HG02938 (cell line): ENCODE data around the gene IFNL2.
"Not testable (repeated sequence)": the region's sequence is repeated elsewhere in the genome, so short reads cannot be mapped to it uniquely, and the experiment has no call there.

Experiments used
- ATAC-seq: cut with Tn5 transposase; IDR thresholded peaks from one replicate; pipeline ENCODE4 v1.9.1; 2021; ENCODE audit warnings: mild to moderate bottlenecking, moderate library complexity; ENCODE audit not compliant: unreplicated experiment

IFNL2 gene

DNA sequence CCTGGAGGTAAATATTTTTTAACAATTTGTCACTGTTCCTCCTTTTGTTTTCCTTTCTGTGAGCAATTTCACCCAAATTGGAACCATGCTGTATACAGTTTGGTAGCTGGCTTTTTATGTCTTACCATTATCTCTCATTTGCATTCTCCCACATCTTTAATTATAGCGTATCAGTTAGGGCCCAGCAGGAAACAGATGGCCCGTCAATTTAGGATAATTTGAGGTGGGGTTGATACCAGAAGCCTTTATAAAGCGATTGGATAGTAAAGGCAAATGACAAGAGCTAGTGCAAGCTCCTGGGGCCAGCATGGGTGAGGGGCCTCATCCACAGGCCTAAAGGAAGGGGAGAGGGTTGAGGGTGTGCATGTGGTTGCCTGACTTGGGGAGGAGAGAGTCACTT lies 15.7 kb upstream of the IFNL2 start:
- no peak for ATAC-seq

DNA sequence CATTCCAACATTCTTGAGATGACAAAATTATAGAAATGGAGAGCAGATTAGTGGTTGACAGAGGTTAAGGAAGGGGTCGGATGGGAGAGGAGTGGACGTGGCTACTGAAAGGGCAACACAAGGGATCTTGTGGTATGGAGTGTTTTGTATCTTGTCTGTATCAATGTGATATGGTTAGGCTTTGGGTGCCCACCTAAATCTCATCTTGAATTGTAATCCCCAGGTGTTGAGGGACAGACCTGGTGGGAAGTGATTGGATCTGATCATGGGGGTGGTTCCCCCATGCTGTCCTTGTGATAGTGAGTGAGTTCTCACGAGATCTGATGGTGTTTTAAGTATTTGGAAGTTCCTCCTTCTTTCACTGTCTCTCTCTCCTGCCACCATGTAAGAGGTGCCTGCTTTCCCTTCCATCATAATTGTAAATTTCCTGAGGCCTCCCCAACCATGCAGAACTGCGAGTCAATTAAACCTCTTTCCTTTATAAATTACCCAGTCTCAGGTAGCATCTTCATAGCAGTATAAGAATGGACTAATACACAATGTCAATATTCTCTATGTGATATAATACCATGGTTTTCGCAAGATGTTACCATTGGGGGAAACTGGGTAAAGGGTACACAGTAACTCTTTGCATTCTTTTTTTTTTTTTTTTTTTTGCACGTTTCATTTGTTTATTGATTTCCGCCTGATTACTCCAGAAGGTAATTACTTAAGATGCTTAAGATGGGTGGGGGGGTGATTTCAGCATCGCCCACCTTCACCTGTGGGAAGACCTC lies 14.6 kb upstream of the IFNL2 start:
- no peak for ATAC-seq

DNA sequence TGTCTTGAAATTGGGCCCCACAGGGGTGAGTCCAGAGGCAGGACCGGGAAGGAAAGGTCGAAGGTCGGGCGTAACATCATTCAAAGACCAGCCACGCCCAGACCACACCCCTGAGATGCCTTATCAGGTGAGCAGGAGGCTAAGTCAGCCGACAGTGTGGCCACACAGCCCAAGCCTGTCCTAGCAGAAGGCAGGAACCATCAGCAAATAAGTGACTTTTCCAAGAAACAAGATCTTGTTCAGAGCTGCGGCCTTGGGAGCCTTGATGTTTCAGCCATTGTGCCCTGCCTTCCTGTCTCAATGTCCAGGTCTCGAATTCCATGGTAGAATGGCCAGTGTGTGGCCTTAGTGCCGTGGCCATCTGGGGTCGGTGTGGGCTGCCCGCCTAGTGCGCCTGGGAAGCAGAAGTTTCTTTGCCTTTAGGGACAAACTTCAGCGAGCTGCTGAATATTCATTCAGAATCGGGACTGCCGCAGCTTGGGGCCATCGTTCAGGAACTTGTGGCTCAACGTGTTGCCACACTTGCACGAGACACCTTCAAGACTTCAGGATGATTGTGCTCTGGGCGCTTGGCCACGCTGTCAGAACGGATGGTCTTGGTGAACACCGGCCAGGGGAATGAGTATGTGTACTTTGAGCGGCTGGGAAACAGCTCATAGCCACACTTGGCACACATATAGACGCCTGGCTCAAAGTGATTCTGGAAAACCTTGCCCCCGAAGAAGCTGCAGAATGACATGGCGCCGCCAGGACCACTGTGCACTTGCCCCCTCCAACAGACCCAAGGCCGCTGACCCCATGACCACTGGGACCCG lies 13.5 kb upstream of the IFNL2 start:
- no peak for ATAC-seq

DNA sequence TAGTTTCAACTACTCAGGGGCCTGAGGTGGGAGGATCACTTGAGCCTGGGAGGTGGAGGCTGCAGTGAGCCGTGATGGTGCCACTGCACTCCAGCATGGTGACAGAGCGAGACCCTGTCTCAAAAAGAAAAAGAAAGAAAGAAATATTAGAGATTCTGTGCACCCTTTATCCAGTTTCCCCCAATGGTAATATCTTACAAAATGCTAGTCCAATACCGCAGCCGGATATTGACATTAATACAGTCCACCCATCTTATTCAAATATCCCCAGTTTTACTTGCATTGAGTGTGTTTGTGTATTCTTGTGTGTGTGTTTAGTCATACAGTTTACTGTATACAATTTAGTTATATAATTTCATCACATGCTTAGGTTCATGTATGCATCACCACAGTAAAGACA lies 11.0 kb upstream of the IFNL2 start:
- no peak for ATAC-seq

DNA sequence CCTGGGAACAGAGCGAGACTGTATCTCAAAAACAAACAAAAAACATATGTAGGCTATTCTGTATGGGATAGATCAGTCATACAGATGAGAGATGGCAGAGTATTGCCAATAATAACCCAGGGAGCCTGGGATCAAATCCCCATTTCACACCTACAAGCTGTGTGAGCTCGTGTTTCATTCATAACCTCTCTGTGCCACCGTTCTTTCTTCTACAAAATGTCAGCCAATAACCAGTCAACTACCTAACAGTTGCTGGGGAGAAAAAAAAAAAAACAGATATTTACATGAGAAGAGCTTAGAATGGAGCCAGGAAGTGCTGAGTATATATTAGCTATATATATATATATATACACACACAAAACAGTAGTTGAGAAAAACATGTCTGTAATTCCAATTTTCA lies 6.5 kb upstream of the IFNL2 start:
- ATAC-seq: no peak

DNA sequence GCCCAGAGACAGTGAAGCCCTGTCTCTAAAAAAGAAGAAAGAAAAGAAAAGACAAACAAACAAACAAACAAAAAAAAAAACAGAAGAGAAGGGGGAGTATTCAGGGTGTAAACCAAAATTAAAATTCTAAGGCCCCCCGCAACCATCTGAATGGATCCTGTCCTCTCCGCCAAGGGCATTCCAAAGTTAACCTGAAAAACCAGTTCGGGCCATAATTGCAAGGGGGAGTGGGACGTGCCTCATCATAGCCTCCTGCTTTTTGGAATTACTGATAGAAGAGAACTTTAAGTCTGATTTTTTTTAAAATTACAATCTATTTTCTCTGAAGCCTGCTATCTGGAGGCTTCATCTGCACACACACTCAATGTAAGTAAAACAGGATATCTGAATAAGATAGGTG lies 5.7 kb upstream of the IFNL2 start:
- no peak for ATAC-seq

DNA sequence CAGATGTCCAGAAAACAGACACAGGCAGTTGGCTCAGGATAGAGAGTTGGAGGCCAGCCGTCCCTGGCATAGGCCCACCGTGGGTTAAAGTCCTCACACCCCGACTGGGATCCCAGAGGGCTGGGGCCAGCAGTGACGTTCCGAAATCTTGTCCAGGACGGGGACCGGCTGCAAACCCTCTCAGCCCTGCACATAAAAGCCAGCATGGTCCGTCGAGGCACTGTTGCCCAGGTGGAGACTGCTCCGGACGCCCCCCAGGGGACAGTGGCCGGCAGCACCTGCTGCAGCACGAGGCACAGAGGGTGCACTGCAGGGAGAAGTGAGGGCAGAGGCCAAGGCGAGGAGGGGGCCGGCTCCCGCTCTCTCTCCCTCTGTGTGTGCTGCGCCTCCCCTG lies 4.3 kb upstream of the IFNL2 start:
- ATAC-seq: no peak

DNA sequence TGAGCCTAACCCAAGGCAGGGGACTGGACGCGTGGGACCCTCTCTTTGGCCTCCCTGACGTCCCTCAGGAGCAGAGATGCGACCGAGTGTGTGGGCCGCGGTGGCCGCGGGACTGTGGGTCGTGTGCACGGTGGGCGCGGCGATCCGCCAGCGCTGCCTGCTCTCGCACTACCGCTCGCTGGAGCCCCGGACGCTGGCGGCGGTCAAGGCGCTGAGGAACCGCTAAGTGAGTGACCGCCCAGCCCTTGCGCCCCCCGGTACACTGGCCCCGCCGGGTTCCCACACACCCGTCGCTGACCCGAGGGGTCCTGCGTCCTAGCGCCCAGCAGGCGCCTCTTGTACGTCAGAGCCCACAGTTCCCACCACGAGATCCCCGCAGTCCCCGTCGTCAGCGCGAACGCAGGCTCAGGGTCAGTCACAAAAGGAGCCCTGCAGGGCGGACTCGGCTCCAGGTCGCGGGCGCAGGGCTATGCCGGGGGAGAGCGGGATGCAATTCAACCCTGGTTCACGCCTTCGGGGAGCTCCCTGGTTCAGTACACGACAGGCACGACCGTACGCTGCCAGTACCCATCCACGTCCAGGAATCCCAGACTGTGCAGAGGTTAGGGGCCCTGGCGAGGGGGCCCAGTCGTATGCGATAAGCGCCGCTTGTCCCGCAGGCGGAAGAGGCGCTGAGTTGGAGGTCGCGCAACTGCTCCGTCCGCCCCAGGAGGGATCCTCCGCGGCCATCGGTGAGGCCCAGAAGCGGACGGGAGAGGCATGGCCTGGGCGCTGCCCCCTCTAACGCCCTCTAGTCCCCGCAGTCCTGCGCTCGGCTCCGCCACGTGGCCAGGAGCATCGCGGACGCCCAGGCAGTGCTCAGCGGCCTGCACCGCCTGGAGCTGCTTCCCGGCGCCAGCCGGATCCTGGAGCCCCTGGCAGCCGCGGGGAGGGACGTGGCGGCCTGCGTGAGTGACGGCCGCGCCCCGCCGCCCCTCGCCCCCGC lies 3.6 kb upstream of the IFNL2 start:
- no peak for ATAC-seq

DNA sequence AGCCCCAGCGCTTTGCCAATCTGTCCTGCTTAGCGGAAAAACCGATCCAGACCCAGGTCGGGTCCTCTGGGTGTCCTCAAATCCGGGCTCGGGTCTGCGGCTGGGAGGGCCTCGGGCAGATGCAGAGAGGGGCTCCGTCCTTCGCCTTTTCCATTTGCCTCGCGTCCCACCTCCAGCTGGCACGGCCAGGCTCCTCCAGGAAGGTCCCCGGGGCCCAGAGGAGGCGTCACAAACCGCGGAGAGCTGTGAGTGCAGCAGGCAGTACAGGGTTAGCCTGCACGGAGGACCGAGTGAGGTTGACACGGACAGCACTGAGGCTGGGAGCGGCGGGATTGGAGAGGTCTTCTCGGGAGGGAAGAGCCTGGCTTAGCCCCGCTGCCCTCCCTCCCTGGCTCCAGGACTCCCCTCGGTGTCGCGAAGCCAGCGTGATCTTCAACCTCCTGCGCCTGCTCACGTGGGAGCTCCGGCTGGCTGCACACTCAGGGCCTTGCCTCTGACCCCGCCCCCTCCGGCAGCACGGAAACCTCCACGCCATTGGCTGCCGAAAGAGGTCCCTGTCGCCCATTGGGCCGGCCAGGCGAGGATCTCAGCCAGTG lies 2.8 kb upstream of the IFNL2 start:
- ATAC-seq: no peak

DNA sequence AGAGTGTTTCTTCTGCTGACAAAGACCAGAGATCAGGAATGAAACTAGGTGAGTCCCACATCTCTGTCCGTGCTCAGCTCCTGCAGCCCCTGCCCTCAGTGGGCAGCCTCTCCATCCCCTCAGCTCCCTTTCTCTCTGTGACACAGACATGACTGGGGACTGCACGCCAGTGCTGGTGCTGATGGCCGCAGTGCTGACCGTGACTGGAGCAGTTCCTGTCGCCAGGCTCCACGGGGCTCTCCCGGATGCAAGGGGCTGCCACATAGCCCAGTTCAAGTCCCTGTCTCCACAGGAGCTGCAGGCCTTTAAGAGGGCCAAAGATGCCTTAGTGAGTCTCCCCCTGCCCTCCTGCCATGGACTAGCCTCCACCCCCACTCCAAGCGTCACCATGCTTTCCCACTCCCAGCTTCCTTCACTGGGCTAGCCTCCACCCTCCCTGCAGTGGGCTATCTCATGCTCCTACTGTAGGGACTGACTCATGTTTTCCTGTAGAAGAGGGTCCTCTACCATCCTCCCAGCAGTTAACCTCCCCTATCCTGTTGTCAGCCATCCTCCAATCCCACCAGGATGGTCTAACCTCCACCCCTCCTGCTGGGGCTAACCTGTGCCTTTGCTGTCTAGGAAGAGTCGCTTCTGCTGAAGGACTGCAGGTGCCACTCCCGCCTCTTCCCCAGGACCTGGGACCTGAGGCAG lies 481 bp downstream of the IFNL2 start:
- not testable (repeated sequence) for ATAC-seq

DNA sequence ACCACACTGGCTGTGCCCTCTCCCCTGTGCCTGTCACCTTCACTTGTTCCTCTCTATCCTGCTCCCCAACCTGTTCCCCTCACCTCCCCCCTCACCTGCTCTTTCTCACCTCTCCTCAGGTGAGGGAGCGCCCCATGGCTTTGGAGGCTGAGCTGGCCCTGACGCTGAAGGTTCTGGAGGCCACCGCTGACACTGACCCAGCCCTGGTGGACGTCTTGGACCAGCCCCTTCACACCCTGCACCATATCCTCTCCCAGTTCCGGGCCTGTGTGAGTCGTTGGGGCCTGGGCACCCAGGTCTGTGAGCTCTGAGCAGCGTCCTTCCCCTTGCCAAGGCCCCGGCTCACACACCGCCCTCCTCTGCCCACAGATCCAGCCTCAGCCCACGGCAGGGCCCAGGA lies 1.2 kb downstream of the IFNL2 start:
- ATAC-seq: not testable (repeated sequence)

DNA sequence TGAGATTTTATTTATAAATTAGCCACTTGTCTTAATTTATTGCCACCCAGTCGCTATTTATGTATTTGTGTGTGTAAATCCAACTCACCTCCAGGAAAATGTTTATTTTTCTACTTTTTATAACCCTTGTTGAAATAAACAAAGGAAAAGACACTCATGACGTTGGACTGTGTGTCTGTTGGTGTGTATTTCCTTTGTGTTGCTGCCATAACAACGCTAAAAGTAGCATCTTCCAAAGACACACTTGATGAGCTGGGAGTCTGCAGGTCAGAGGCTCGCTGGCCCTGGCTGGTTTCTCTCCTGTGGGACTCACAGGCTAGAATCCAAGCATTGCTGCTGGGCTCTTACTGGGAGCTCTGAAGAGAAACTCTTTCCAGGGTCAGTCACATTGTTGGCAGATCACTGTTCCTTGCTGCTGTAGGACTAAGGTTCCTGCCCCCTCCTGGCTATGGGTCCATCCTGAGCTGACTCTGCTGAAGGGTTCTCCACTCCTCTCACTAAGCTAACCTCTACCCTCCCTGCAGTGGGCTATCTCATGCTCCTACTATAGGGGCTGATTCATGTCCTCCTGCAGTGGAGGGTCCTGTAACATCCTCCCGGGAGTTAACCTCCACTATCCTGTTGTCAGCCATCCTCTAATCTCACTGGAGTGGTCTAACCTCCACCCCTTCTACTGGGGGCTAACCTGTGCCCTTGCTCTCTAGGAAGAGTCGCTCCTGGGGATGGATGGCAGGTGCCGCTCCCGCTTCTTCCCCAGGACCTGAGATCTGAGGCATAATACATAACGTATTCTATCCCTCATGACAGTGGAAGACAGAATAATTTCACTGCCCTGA lies 2.1 kb downstream of the IFNL2 start:
- ATAC-seq: no peak

DNA sequence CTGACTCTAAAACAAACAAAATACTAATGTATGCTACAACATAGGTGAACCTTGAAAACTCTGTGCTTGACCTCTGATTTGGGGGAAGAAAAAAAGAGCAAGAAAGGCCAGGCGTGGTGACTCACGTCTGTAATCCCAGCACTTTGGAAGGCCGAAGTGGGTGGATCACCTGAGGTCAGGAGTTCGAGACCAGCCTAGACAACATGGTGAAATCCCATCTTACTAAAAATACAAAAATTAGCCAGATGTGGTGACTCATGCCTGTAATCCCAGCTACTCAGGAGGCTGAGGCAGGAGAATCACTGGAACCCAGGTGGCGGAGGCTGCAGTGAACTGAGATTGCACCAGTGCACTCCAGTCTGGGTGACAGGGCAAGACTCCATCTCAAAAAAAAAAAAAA lies 5.7 kb downstream of the IFNL2 start:
- ATAC-seq: not testable (repeated sequence)

DNA sequence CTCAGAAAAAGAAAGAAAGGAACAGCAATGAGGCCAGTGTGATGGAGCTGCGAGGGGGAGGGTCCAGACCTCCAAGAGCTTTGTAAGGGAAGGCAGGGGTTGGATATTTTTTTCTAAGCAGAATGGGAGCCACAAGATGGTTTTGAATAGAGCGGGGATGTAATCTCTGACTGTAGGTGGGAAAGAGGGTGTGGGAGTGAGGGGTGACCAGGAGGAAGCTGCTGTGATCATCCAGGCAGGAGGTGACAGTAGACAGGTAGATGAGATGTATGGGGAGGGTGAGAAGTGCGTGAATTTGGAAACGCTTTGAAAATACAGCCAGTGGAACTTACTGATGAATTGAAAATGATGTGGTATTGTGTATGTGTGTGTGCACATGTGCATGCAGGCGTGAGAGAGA lies 7.4 kb downstream of the IFNL2 start:
- no peak for ATAC-seq

DNA sequence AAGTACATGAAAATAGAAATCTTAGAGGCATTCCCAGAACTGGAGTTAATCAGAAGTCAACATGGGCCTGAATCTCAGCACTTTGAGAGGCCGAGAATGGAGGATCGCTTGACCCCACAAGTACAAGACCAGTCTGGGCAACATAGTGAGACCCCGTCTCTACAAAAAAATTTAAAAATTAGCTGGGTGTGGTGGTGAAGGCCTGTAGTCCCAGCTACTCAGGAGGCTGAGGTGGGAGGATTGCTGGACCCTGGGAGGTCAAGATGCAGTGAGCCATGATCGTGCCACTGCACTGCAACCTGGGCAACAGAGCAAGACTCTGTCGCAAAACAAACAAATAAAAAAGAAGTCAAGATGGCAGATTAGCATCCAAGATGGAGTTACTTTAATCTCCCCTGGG lies 8.5 kb downstream of the IFNL2 start:
- no peak for ATAC-seq

DNA sequence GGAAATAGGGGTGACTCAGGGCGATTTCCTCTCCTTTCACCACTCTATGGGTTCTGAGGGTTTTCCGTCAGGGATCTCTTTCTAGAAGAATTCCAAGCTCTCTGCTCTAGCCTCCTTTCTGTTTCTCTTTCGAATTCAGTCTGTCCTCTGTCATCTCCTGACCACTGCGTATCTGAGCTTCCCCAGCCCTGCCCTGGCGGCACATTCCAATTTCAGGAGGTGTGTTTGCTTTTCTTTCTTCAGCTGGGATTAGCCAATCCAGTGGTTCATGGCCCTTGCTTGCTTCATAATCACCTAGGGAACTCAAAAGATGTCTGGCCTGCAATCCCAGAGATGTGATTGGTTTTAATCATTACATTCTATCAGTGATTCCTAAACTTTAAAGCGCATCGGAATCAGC lies 9.4 kb downstream of the IFNL2 start:
- no peak for ATAC-seq

DNA sequence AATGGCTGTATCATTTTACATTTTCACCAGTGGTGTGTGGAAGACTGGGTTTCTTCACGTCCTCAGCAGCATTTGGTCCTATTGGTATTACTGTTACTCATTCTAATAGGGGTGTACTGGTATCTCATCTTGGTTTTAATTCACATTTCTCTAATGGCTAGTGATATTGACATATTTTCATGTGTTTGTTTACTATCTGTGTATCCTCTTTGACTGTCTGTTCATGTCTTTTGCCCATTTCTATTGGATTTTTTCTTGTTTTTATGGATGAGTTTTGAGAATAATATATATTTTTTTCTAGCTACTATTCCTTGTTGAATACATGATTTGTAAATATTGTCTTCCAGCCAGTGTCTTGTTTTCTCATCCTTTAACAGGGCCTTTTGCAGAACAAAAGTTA lies 13.8 kb downstream of the IFNL2 start:
- ATAC-seq: no peak

DNA sequence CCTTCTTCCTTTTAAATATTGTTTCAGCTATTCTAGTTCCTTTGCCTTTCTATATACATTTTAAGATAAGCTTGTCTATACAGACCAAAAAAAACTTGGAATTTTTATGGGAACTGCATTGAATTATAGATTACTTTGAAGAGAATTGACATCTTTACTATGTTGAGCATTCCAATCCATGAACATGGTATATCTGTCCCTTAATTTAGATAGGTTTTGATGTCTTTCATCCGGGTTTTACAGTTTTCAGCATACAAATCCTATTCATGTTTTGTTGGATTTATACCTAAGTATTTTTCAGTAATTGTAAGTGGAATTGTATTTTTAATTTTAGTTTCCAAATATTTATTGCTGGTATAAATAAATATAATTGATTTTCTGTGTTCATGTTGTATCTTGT lies 15.8 kb downstream of the IFNL2 start:
- no peak for ATAC-seq

DNA sequence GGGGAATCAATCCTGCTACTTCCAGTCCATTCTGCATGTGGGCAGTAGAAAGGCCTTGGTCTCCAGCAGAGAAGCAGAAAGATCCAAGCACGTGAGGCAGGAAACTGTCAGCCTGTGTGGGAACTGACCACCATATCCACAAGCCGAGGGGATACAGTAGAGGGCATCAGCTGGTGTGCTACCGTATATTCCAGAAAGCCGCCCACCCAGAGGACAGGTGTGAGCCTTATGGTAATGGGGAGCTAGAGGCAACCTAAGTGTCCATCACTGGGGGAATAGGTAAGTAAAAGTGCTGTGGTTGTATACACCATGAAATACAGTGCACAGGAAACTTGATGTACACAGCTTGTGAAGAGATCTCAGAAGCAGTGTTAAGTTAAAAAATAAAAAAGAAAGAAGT lies 25.2 kb downstream of the IFNL2 start:
- no peak for ATAC-seq
